GM12891 (cell line): Measurements from ENCODE around the gene CCDC13.

ENCODE experiments used
- POLR2A ChIP-seq: IDR thresholded peaks from 2 replicates; pipeline ENCODE4 v1.6.1; 2011; ENCODE audit warnings: low read depth, low read length, control low read depth
- SPI1 ChIP-seq: IDR thresholded peaks from 2 replicates; pipeline ENCODE4 v1.6.1; 2011; ENCODE audit warnings: low read depth, low read length, control low read depth

- TF ChIP-seq SPI1 (no peak), POLR2A (peak; percentile 83)
Observed at GRCh38 chr3:42804106-42804830, 31.2 kb upstream of the CCDC13 start, which contains the start of gene HIGD1A.
